Smooth muscle cell (in vitro differentiated cells): Measurements from ENCODE around the gene RAB1B. TPM values are rescaled to one million over a fixed set of nuclear protein-coding genes. Genes with fewer than 3 reads are reported as not detected.

Source experiments
- DNase-seq: peaks from one replicate; lab custom pipeline; 2025; ENCODE audit not compliant: unreplicated experiment; lab: John Stamatoyannopoulos, UW
- H2AFZ ChIP-seq: fragments of 200-600 bp; sonication (generic); 2 replicates; pipeline ENCODE4 v1.6.0; 2016; ENCODE audit warnings: antibody characterized with exemption, low read depth, mild to moderate bottlenecking
- H3F3A ChIP-seq: fragments of 200-600 bp; sonication (generic); 2 replicates; pipeline ENCODE4 v1.6.0; 2017; ENCODE audit warnings: antibody characterized with exemption, low read depth
- H3K27ac ChIP-seq: fragments of 200-600 bp; sonication (generic); 2 replicates; pipeline ENCODE4 v1.5.1; 2016; ENCODE audit warnings: low read depth, mild to moderate bottlenecking
- H3K27me3 ChIP-seq: fragments of 200-600 bp; sonication (generic); 2 replicates; pipeline ENCODE4 v1.6.1; 2016; ENCODE audit warnings: low read depth, mild to moderate bottlenecking
- H3K36me3 ChIP-seq: fragments of 200-600 bp; sonication (generic); 2 replicates; pipeline ENCODE4 v1.5.1; 2016; ENCODE audit warnings: low read depth
- H3K4me1 ChIP-seq: fragments of 200-600 bp; sonication (generic); 2 replicates; pipeline ENCODE4 v1.5.1; 2016; ENCODE audit warnings: low read depth
- H3K4me2 ChIP-seq: fragments of 200-600 bp; sonication (generic); 2 replicates; pipeline ENCODE4 v1.6.0; 2016; ENCODE audit warnings: mild to moderate bottlenecking
- H3K4me3 ChIP-seq: fragments of 200-600 bp; sonication (generic); 2 replicates; pipeline ENCODE4 v1.5.1; 2016; ENCODE audit warnings: mild to moderate bottlenecking
- H3K79me2 ChIP-seq: fragments of 200-600 bp; sonication (generic); 2 replicates; pipeline ENCODE4 v1.6.0; 2016; ENCODE audit warnings: low read depth, mild to moderate bottlenecking
- H3K9ac ChIP-seq: fragments of 200-600 bp; sonication (generic); 2 replicates; pipeline ENCODE4 v1.6.0; 2016; ENCODE audit warnings: low read depth
- H3K9me3 ChIP-seq: fragments of 200-600 bp; sonication (generic); replicated peaks from 2 replicates; pipeline ENCODE4 v1.5.1; 2016; ENCODE audit warnings: low read depth
- H4K20me1 ChIP-seq: fragments of 200-600 bp; sonication (generic); 2 replicates; pipeline ENCODE4 v1.6.0; 2016; ENCODE audit warnings: low read depth
- WGBS: methylation state at CpG from one replicate; pipeline ENCODE4 v1.1.7; 2016; ENCODE audit warnings: low lambda C conversion rate; 5-methylcytosine and 5-hydroxymethylcytosine counted together
- polyA plus RNA-seq: library from polyadenylated mRNA; unstranded; fragments of >200 nt; fragmentation: Nextera tagmentation; extraction: Ambion mirVana; gene quantifications from 2 replicates; pipeline ENCODE4 v1.2.1, GENCODE V29; 2016
- total RNA-seq: library from RNA; depleted of rRNA; stranded (reverse); fragments of >200 nt; gene quantifications from 2 replicates; pipeline ENCODE4 v1.2.3, GENCODE V29; 2014
- TF ChIP-seq, protein P1 (sequence below): fragments of 200-600 bp; sonication (generic); IDR thresholded peaks from 2 replicates; pipeline ENCODE4 v1.5.1; 2017; ENCODE audit warnings: borderline replicate concordance, mild to moderate bottlenecking, antibody characterized with exemption; ENCODE audit not compliant: insufficient read depth, poor library complexity, severe bottlenecking

Gene RAB1B
- total and polyA plus RNA-seq, 2 experiments from 2014 or later: 20.9 to 53.3 TPM

DNA sequence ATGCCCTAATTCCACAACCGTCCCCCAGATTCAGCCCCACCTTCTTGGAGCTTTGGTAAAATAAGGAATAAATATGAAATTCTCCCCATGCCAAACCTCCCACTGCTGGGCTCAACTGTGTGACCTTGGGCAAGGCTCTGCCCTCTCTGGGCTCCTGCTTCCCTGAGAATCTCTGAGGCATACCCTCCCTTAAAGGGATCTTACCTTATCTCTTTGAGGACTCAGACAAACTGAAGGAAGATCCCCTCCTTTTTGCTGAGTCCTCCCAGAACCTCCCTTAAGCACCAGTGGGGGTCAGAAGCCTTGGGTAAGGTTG, 45.7 kb downstream of the RAB1B start:
- peak overlapping the region; percentile 88 for H3K4me2 ChIP-seq
- TF ChIP-seq, protein P1, sequence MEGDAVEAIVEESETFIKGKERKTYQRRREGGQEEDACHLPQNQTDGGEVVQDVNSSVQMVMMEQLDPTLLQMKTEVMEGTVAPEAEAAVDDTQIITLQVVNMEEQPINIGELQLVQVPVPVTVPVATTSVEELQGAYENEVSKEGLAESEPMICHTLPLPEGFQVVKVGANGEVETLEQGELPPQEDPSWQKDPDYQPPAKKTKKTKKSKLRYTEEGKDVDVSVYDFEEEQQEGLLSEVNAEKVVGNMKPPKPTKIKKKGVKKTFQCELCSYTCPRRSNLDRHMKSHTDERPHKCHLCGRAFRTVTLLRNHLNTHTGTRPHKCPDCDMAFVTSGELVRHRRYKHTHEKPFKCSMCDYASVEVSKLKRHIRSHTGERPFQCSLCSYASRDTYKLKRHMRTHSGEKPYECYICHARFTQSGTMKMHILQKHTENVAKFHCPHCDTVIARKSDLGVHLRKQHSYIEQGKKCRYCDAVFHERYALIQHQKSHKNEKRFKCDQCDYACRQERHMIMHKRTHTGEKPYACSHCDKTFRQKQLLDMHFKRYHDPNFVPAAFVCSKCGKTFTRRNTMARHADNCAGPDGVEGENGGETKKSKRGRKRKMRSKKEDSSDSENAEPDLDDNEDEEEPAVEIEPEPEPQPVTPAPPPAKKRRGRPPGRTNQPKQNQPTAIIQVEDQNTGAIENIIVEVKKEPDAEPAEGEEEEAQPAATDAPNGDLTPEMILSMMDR: no peak
- H3K9me3 ChIP-seq: no peaks in the 10 kb centered on the region
- H3K4me3 ChIP-seq: peak overlapping the region; percentile 47
- H3K4me1 ChIP-seq: peaks cover 43% of the 10 kb centered on the region
- H3K27ac ChIP-seq: peak overlapping the region; percentile 97
- peaks cover 28% of the 10 kb centered on the region for H3K79me2 ChIP-seq
- H2AFZ ChIP-seq: no peak overlapping the region
- 37% methylated on average over 1 of the region's 1 CpG for WGBS
- no peaks in the 10 kb centered on the region for H3K27me3 ChIP-seq
- no peaks in the 10 kb centered on the region for H3K36me3 ChIP-seq
- H3K9ac ChIP-seq: peak overlapping the region; percentile 81
- peaks cover 4% of the 10 kb centered on the region for H4K20me1 ChIP-seq
- H3F3A ChIP-seq: peaks cover 44% of the 10 kb centered on the region
- DNase-seq: no peak

DNA sequence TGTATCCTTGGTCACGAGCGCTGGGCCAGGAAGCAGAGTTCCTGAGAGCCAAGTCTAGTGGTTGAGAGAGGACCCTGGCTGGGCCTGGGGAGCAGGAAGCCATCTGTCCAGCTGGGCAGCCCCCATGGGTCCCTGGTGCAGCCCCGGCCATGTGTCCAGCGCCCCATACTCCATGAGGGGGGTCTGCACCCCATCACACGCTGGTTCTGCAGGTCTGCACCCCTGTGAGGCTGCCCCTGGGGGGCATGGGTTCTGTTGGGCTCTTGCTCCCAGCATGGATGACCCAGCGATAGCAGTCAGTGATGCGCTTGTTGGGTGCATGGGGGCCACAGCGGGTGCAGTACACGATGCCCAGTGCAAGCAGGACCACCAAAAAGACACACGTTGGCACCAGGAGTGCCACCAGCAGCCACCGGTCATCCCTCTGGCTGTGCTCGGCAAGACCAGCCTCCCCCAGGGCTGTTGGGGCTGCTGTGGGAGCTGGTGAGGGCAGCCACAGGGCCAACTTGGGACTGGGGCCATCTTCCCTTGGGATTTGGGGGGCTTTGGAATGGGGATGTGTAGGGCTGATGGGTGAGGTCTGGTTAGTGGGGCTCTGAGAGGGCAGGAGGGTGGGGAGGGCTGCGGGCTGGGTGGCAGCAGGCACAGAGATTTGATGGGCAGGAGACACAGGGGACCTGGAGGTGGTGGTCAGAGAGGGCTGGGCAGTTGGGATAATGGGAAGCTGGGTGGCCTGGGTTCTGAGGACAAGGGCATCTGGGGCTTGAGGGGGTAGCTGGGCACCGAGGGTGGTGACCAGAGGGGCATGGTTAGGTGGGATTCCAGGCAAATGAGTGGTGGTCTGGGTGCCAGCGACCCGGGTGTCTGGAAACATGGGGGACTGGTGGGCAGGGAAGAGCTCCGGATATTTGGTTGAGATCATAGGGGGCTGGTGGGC, 46.4 kb downstream of the RAB1B start:
- WGBS: 86% methylated on average over 17 of the region's 17 CpGs
- Histone ChIP-seq H3K9me3 (no peaks in the 10 kb centered on the region), H3K4me1 (peaks cover 43% of the 10 kb centered on the region)

DNA sequence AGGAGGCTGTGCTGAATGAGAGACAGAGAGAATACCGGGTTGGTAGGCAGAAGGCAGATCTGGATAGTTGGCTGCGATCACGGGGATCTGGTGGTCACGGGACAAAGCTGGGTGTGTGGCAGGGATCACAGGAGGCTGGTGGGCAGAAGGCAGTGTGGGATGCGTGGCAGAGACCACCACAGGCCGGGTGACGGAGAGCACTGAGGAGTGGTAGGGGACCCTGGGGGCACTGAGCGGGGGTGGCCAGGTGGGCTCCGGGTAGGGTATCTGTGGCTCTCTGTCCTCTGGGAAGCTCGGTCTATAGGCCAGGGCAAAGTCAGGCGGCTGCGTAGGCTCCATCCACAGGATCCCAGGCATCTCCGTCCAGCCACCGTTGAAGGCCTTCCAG, 47.1 kb downstream of the RAB1B start:
- H3F3A ChIP-seq: peaks cover 40% of the 10 kb centered on the region
- peak overlapping the region; percentile 47 for H3K4me3 ChIP-seq
- 92% methylated on average over 10 of the region's 14 CpGs for WGBS

More for the DNA sequence above, 46.4 kb downstream of the RAB1B start:
- Histone ChIP-seq H2AFZ (no peak overlapping the region), H3K27ac (peak overlapping the region; percentile 97), H3K36me3 (no peaks in the 10 kb centered on the region), H3K27me3 (no peaks in the 10 kb centered on the region), H3K9ac (peak overlapping the region; percentile 81), H3K4me2 (peak overlapping the region; percentile 88), H3F3A (peaks cover 44% of the 10 kb centered on the region), H3K4me3 (peak overlapping the region; percentile 47), H3K79me2 (peaks cover 28% of the 10 kb centered on the region), H4K20me1 (peaks cover 4% of the 10 kb centered on the region)
- DNase-seq: no peak
- TF ChIP-seq, protein P1: no peak

More for the DNA sequence above, 47.1 kb downstream of the RAB1B start:
- no peaks in the 10 kb centered on the region for H3K9me3 ChIP-seq
- H3K79me2 ChIP-seq: peaks cover 28% of the 10 kb centered on the region
- H3K27ac ChIP-seq: peak overlapping the region; percentile 97
- H2AFZ ChIP-seq: no peak overlapping the region
- TF ChIP-seq, protein P1: no peak
- DNase-seq: no peak
- peaks cover 4% of the 10 kb centered on the region for H4K20me1 ChIP-seq
- H3K27me3 ChIP-seq: no peaks in the 10 kb centered on the region
- H3K36me3 ChIP-seq: no peaks in the 10 kb centered on the region
- no peak overlapping the region for H3K9ac ChIP-seq
- peaks cover 43% of the 10 kb centered on the region for H3K4me1 ChIP-seq
- peak overlapping the region; percentile 88 for H3K4me2 ChIP-seq
